SK-N-SH (cell line): Measurements from ENCODE around the gene MTMR12. TPM values are rescaled to one million over a fixed set of nuclear protein-coding genes. Genes with fewer than 3 reads are reported as not detected.

Source experiments
- CTCF ChIA-PET: fragments of 300-600, 350-600 bp; formaldehyde crosslinking; extraction: SDS; loops from one replicate; lab custom pipeline; 2021; lab: Yijun Ruan, JAX
- POLR2A ChIA-PET: fragments of 350-600 bp; sonication (Branson Sonifier 250); formaldehyde crosslinking; extraction: SDS; loops from one replicate; lab custom pipeline; 2020; ENCODE audit warnings: antibody characterized with exemption, inconsistent platforms; lab: Yijun Ruan, JAX
- DNase-seq: peaks from one replicate; pipeline ENCODE4 v3.0.0; 2012
- H2AFZ ChIP-seq: fragments of 200-600 bp; sonication (generic); 2 replicates; pipeline ENCODE4 v1.8.1; 2016; ENCODE audit warnings: antibody characterized with exemption, mild to moderate bottlenecking, low read depth
- H3F3A ChIP-seq: fragments of 200-600 bp; sonication (generic); replicated peaks from 2 replicates; pipeline ENCODE3; 2016; ENCODE audit warnings: antibody characterized with exemption, mild to moderate bottlenecking; ENCODE audit not compliant: insufficient read depth
- H3K27ac ChIP-seq, 2 experiments: fragments of 200-500 bp in 1 of 2; fragments of 200-600 bp in 1 of 2; sonication (Bioruptor generic) in 1 of 2; sonication (generic), shearing (Covaris generic) in 1 of 2; 2 replicates each; pipeline versions ENCODE4 v1.5.1 to v1.6.1; 2014 to 2016; ENCODE audit warnings: low read depth in 2 of 2, inconsistent platforms in 1 of 2, low read length in 1 of 2, mild to moderate bottlenecking in 1 of 2, mixed read lengths in 1 of 2
- H3K27me3 ChIP-seq: fragments of 200-600 bp; sonication (generic), shearing (Covaris generic); 2 replicates; pipeline ENCODE4 v1.6.1; 2016; ENCODE audit warnings: mixed run types; ENCODE audit not compliant: insufficient read depth
- H3K36me3 ChIP-seq, 2 experiments: fragments of 200-500 bp in 1 of 2; fragments of 200-600 bp in 1 of 2; sonication (Bioruptor generic) in 1 of 2; sonication (generic) in 1 of 2; replicated peaks in 1 of 2; 2 replicates each; pipeline versions ENCODE3 to v1.5.1; 2014 to 2016; ENCODE audit warnings: low read length in 1 of 2, mild to moderate bottlenecking in 1 of 2; ENCODE audit not compliant: insufficient read depth in 2 of 2, control insufficient read depth in 1 of 2
- H3K4me1 ChIP-seq, 2 experiments: fragments of 200-500 bp in 1 of 2; fragments of 200-600 bp in 1 of 2; sonication (Bioruptor generic) in 1 of 2; sonication (generic), shearing (Covaris generic) in 1 of 2; 2 replicates each; pipeline versions ENCODE4 v1.5.1 to v1.6.1; 2014 to 2016; ENCODE audit warnings: low read depth in 1 of 2, low read length in 1 of 2, mixed run types in 1 of 2; ENCODE audit not compliant: insufficient read depth in 2 of 2, control insufficient read depth in 1 of 2
- H3K4me2 ChIP-seq: fragments of 200-600 bp; sonication (generic), shearing (Covaris generic); 2 replicates; pipeline ENCODE4 v1.6.1; 2017; ENCODE audit warnings: mixed run types
- H3K4me3 ChIP-seq, 2 experiments: fragments of 200-500 bp in 1 of 2; fragments of 200-600 bp in 1 of 2; sonication (Bioruptor generic) in 1 of 2; sonication (generic), shearing (Covaris generic) in 1 of 2; 2 replicates each; pipeline versions ENCODE4 v1.5.1 to v1.8.1; 2014 to 2016; ENCODE audit warnings: low read depth in 2 of 2, inconsistent platforms in 1 of 2, low read length in 1 of 2, mild to moderate bottlenecking in 1 of 2, mixed read lengths in 1 of 2, moderate library complexity in 1 of 2
- H3K79me2 ChIP-seq: fragments of 200-600 bp; sonication (generic); 2 replicates; pipeline ENCODE4 v1.8.1; 2017; ENCODE audit warnings: mild to moderate bottlenecking; ENCODE audit not compliant: insufficient read depth
- H3K9ac ChIP-seq: fragments of 200-600 bp; sonication (generic); 2 replicates; pipeline ENCODE4 v1.6.1; 2017; ENCODE audit warnings: mixed run types
- H3K9me2 ChIP-seq: fragments of 200-600 bp; sonication (generic); 2 replicates; pipeline ENCODE4 v1.6.1; 2017; ENCODE audit warnings: mixed run types
- H3K9me3 ChIP-seq: fragments of 200-600 bp; sonication (generic); 2 replicates; pipeline ENCODE4 v1.6.1; 2017; ENCODE audit warnings: mixed run types, mild to moderate bottlenecking, moderate library complexity
- H4K20me1 ChIP-seq: fragments of 200-600 bp; sonication (generic); 2 replicates; pipeline ENCODE4 v1.6.1; 2017; ENCODE audit warnings: mild to moderate bottlenecking, mixed run types; ENCODE audit not compliant: insufficient read depth
- CHD2 ChIP-seq: fragments of 150-350 bp; IDR thresholded peaks from 2 replicates; pipeline ENCODE4 v1.6.1; 2018; ENCODE audit warnings: low read length; ENCODE audit not compliant: partially characterized antibody
- CTCF ChIP-seq: fragments of 200-600 bp; sonication (generic); IDR thresholded peaks from 2 replicates; pipeline ENCODE4 v1.6.1; 2017; ENCODE audit warnings: antibody characterized with exemption, mild to moderate bottlenecking, moderate library complexity
- ELF1 ChIP-seq: IDR thresholded peaks from 2 replicates; pipeline ENCODE4 v1.4.0; 2012
- EZH2phosphoT487 ChIP-seq: fragments of 200-600 bp; sonication (generic); IDR thresholded peaks from 2 replicates; pipeline ENCODE4 v1.6.1; 2017; ENCODE audit warnings: low read depth, mixed run types, mild to moderate bottlenecking, antibody characterized with exemption, moderate library complexity, borderline replicate concordance
- FOSL2 ChIP-seq: IDR thresholded peaks from 2 replicates; pipeline ENCODE4 v1.4.0; 2012; ENCODE audit warnings: low read depth, mild to moderate bottlenecking, moderate library complexity, borderline replicate concordance
- GABPA ChIP-seq: IDR thresholded peaks from 2 replicates; pipeline ENCODE4 v1.4.0; 2012; ENCODE audit warnings: low read depth, mild to moderate bottlenecking
- GATA2 ChIP-seq: sonication (generic); formaldehyde crosslinking; IDR thresholded peaks from 2 replicates; pipeline ENCODE4 v1.5.0; 2020; ENCODE audit warnings: mild to moderate bottlenecking, missing genetic modification reagents
- MAX ChIP-seq: IDR thresholded peaks from 2 replicates; pipeline ENCODE4 v1.4.0; 2012; ENCODE audit warnings: low read depth
- MEF2A ChIP-seq: IDR thresholded peaks from 2 replicates; pipeline ENCODE4 v1.4.0; 2012; ENCODE audit warnings: low read depth, borderline replicate concordance
- MXI1 ChIP-seq: IDR thresholded peaks from 2 replicates; pipeline ENCODE4 v1.6.1; 2012; ENCODE audit warnings: mild to moderate bottlenecking, low read depth, low read length, improper control_type of control experiment
- POLR2AphosphoS5 ChIP-seq: IDR thresholded peaks from 2 replicates; pipeline ENCODE4 v1.6.1; 2012; ENCODE audit warnings: low read depth, low read length
- RAD21 ChIP-seq: IDR thresholded peaks from 2 replicates; pipeline ENCODE4 v1.6.1; 2012; ENCODE audit warnings: mild to moderate bottlenecking, low read length
- RCOR1 ChIP-seq: fragments of 150-350 bp; IDR thresholded peaks from 2 replicates; pipeline ENCODE4 v1.6.1; 2017; ENCODE audit warnings: antibody characterized with exemption, low read length
- RFX5 ChIP-seq: IDR thresholded peaks from 2 replicates; pipeline ENCODE4 v1.6.1; 2012; ENCODE audit warnings: mild to moderate bottlenecking, improper control_type of control experiment, low read length
- RXRA ChIP-seq: IDR thresholded peaks from 2 replicates; pipeline ENCODE4 v1.4.0; 2012; ENCODE audit warnings: low read depth, mild to moderate bottlenecking, borderline replicate concordance
- SMC3 ChIP-seq: IDR thresholded peaks from 2 replicates; pipeline ENCODE4 v1.6.1; 2012; ENCODE audit warnings: low read depth, low read length, improper control_type of control experiment
- TCF12 ChIP-seq: IDR thresholded peaks from 2 replicates; pipeline ENCODE4 v1.4.0; 2012
- TEAD4 ChIP-seq: IDR thresholded peaks from 2 replicates; pipeline ENCODE4 v1.4.0; 2012; ENCODE audit warnings: mild to moderate bottlenecking, borderline replicate concordance; ENCODE audit not compliant: insufficient read depth
- WGBS: methylation state at CpG from one replicate; pipeline ENCODE4 v1.1.6; 2017; ENCODE audit warnings: low lambda C conversion rate; 5-methylcytosine and 5-hydroxymethylcytosine counted together
- polyA plus RNA-seq, 3 experiments: library from polyadenylated mRNA; depleted of rRNA; stranded (reverse); fragments of >200 nt; gene quantifications; 2 replicates each; pipeline ENCODE4 v1.2.3, GENCODE V29; 2012
- TF ChIP-seq, protein P1 (sequence below): IDR thresholded peaks from 2 replicates; pipeline ENCODE4 v1.4.0; 2012; ENCODE audit warnings: low read depth, borderline replicate concordance

Gene MTMR12
- polyA plus RNA-seq, 1 of the 3 experiments (the other 2 are of a cell fraction) = 10.9 TPM

- Histone ChIP-seq H3K9me2 (no peaks in the 10 kb centered on the region), H3K9ac (no peak overlapping the region), H3K4me2 (no peak overlapping the region), H3K27me3 (no peaks in the 10 kb centered on the region), H3K27ac (no peak overlapping the region), H3K4me1 (peaks cover 0 to 6% of the 10 kb centered on the region in 2 experiments; a peak in 1 of 4 replicates), H3K79me2 (no peaks in the 10 kb centered on the region), H4K20me1 (no peaks in the 10 kb centered on the region), H3K9me3 (no peaks in the 10 kb centered on the region), H3K4me3 (no peak overlapping the region), H3K36me3 (peaks cover 24 to 32% of the 10 kb centered on the region in 2 experiments), H2AFZ (no peak overlapping the region), H3F3A (no peaks in the 10 kb centered on the region)
- POLR2A ChIA-PET = no interaction called here
- CTCF ChIA-PET = interaction anchor here (0.6 to 1.5 kb wide), 3 partner anchors 12 to 180 kb away, joined by 3 read pairs; no protein-coding TSS in a partner anchor
- no peak for TF ChIP-seq ELF1
- TF ChIP-seq GATA2 (CRISPR knock-in tag) = no peak
- TF ChIP-seq MEF2A = no peak
- no peak for TF ChIP-seq RCOR1
- no peak for TF ChIP-seq MXI1
- TF ChIP-seq MAX = no peak
- 97% methylated on average over 2 of the region's 2 CpGs for WGBS
- no peak for DNase-seq
Observed at GRCh38 chr5:32272746-32273145, 40.0 kb downstream of the MTMR12 start.

GRCh38 chr5:32270946-32271345 is 41.8 kb downstream of the MTMR12 start:
- Histone ChIP-seq H3K4me3 (no peak overlapping the region), H4K20me1 (no peaks in the 10 kb centered on the region), H3F3A (no peaks in the 10 kb centered on the region), H3K27me3 (no peaks in the 10 kb centered on the region), H3K9me3 (no peaks in the 10 kb centered on the region), H3K9ac (no peak overlapping the region), H2AFZ (no peak overlapping the region), H3K4me1 (peaks cover 0 to 2% of the 10 kb centered on the region in 2 experiments; a peak in 1 of 4 replicates), H3K27ac (no peak overlapping the region), H3K9me2 (no peaks in the 10 kb centered on the region), H3K36me3 (peaks cover 35 to 37% of the 10 kb centered on the region in 2 experiments), H3K4me2 (no peak overlapping the region), H3K79me2 (no peaks in the 10 kb centered on the region)
- CTCF ChIA-PET = interaction anchor here (0.9 kb wide), 1 partner anchor 319 kb away, joined by 3 read pairs; no protein-coding TSS in a partner anchor
- POLR2A ChIA-PET = no interaction called here
- WGBS = no CpG with 5 or more reads among the region's 1 CpG
- no peak for DNase-seq
- TF ChIP-seq TCF12 = no peak
- TF ChIP-seq CTCF = no peak
- no peak for TF ChIP-seq RAD21
- TF ChIP-seq, protein P1, sequence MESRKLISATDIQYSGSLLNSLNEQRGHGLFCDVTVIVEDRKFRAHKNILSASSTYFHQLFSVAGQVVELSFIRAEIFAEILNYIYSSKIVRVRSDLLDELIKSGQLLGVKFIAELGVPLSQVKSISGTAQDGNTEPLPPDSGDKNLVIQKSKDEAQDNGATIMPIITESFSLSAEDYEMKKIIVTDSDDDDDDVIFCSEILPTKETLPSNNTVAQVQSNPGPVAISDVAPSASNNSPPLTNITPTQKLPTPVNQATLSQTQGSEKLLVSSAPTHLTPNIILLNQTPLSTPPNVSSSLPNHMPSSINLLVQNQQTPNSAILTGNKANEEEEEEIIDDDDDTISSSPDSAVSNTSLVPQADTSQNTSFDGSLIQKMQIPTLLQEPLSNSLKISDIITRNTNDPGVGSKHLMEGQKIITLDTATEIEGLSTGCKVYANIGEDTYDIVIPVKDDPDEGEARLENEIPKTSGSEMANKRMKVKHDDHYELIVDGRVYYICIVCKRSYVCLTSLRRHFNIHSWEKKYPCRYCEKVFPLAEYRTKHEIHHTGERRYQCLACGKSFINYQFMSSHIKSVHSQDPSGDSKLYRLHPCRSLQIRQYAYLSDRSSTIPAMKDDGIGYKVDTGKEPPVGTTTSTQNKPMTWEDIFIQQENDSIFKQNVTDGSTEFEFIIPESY = no peak
- TF ChIP-seq SMC3 = no peak
- TF ChIP-seq RCOR1 = no peak
- TF ChIP-seq POLR2AphosphoS5 = no peak
- no peak for TF ChIP-seq RXRA
- no peak for TF ChIP-seq EZH2phosphoT487
- TF ChIP-seq RFX5 = no peak
- TF ChIP-seq GABPA = no peak
- TF ChIP-seq TEAD4 = no peak
- no peak for TF ChIP-seq FOSL2
- TF ChIP-seq CHD2 = no peak
- TF ChIP-seq, all 33 proteins: peak for 0
